Left ventricle myocardium superior (tissue), 1 donor: ENCODE measurements around the gene MIA3. TPM values are rescaled to one million over a fixed set of nuclear protein-coding genes. Genes with fewer than 3 reads are reported as not detected.
"Not testable (repeated sequence)": the region's sequence is repeated elsewhere in the genome, so short reads cannot be mapped to it uniquely, and the experiment has no call there.

Experiments used
- ATAC-seq: fragments of 200-7000 bp; cut with Tn5 transposase; one replicate; pipeline ENCODE4 v1.9.1; 2020; ENCODE audit warnings: mild to moderate bottlenecking, moderate library complexity
- DNase-seq: peaks from one replicate; pipeline ENCODE4 v3.0.0-alpha.2; 2020
- intact Hi-C: fragments of 100-400 bp; cut with micrococcal nuclease; formaldehyde crosslinking; loops from one replicate; pipeline ENCODE4 v1.11.0; 2022
- long read RNA-seq: library from polyadenylated mRNA; unstranded; transcript quantifications from one replicate; pipeline ENCODE4 v2.0.0, GENCODE V29; 2021
- total RNA-seq: library from RNA; stranded (reverse); fragmentation: NEBNext Ultra II Directional; extraction: Animal tissue kit (Norgen Biotek cat#: 25700); gene quantifications from one replicate; pipeline ENCODE4 v1.2.1, GENCODE V29; 2021
- donor health status: DM: no; HTN: yes; CAD: no; lungs with severe emphysema.

Gene MIA3
- 65.5 TPM for total RNA-seq
- long read RNA-seq, full-length matches to known transcripts = 7 of 29 reads
- long read RNA-seq, partial matches to known transcripts = 12 of 29 reads
- long read RNA-seq, other reads (novel, unspliced or antisense) = 10 of 29 reads

GRCh38 chr1:222618001-222618879 is at the start of gene MIA3:
MIA3 (plus strand) TSS chr1:222618097; CDS start chr1:222618111, 14 bp downstream.
- intact Hi-C loops = no loop called here
- DNase-seq (peak; percentile 91), ATAC-seq (peak; percentile 82)

DNA sequence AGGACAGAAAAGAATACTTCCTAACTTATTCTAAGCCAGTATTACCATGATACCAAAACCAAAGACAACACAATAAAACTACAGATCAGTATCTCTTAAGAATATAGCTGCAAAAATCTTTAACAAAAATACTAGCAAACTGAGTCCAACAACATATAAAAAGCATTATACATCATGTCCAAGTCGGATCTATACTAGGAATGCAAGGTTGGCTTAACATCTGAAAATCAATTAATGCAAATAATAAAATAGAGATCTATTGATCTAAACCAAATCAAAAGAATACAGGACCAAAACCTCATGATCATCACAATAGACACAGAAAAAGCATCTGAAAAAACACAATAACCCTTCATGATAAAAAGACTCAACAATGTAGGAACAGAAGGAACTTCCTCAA is 47.1 kb upstream of the MIA3 start:
- DNase-seq = no peak
- no peak for ATAC-seq
- intact Hi-C loops = no loop called here

GRCh38 chr1:222579316-222579715 is 38.6 kb upstream of the MIA3 start:
- intact Hi-C loops = no loop called here
- DNase-seq (no peak), ATAC-seq (no peak)

GRCh38 chr1:222582099-222582774 is 35.7 kb upstream of the MIA3 start:
- intact Hi-C loops = no loop called here
- no peak for DNase-seq
- no peak for ATAC-seq

DNA sequence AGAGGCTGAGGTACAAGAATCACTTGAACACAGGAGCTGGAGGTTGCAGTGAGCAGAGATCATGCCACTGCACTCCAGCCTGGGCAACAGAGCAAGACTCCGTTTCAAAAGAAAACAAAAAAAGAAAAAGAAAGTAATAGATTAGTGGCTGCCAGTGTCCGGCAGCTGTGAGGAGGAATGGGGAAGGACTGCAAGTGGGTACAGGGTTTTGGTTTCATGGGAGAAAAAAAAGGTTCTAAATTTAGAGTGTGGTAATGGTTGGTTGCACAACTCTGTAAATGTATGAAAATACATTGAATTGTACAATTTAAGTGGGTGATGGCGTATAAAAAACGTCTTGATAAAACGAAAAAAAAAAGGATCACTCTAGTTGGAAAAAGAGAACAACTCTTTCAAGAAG is 34.8 kb upstream of the MIA3 start:
- ATAC-seq (no peak), DNase-seq (no peak)
- intact Hi-C loops = no loop called here

GRCh38 chr1:222586842-222587241 is 31.1 kb upstream of the MIA3 start:
- DNase-seq (no peak), ATAC-seq (no peak)
- intact Hi-C loops = no loop called here

- ATAC-seq (no peak), DNase-seq (no peak)
- intact Hi-C loops = no loop called here
Measured at GRCh38 chr1:222588135-222588534, 29.8 kb upstream of the MIA3 start.

DNA sequence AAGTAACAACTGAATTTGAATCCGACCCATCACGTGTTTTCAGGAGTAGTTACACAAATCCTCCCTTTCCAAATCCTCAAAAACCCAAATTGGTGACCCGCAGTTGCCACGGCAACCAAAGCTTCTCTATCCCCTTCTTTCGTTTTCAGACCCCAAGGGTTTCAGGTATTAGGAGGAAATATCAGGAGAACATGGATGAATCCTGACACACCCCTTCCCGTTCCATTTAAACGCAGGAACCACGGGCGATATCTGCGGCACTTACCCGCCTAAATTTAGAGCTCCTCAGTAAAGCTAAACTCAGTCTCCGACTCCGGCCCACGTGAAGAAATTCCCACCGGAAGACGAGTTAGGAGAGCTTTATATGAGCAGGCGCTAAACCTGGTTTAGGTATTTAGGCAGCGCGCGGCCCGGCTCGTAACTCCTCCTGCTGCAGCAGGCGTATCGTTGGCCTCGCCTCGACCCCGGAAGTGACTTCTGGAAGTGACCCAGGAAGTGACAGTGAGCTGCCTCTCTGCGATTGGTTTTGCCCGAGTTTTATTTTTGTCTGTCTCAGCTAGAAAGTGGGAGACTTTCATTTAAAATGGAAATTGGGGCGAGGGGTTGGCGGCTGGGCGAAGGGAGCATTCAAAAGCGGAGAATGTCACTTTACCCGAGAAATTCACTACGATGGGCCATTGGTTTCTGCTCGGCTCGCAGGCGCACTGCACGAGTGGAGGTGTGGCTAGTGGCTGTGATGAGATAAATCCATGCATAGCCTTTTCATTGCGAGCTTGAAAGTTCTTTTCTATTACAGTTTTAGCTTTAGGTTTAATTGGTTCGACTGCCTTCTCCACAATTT is 28.2 kb upstream of the MIA3 start, which contains the start of gene TAF1A:
TSS of gene TAF1A (minus strand) at position 472 of the 841 bp plus-strand sequence.
- DNase-seq (peak; percentile 88), ATAC-seq (peak; percentile 99)
- intact Hi-C loops = no loop called here

GRCh38 chr1:222592171-222592570 is 25.7 kb upstream of the MIA3 start:
- intact Hi-C loops = loop anchor here (2.0 kb wide), 1 partner anchor 39 kb away; no protein-coding TSS in a partner anchor
- ATAC-seq (no peak), DNase-seq (no peak)

GRCh38 chr1:222594789-222595188 is 23.1 kb upstream of the MIA3 start:
- ATAC-seq (no peak), DNase-seq (no peak)
- intact Hi-C loops = no loop called here

- intact Hi-C loops = no loop called here
- ATAC-seq = no peak
- no peak for DNase-seq
Measured at GRCh38 chr1:222596696-222597095, 21.2 kb upstream of the MIA3 start.

DNA sequence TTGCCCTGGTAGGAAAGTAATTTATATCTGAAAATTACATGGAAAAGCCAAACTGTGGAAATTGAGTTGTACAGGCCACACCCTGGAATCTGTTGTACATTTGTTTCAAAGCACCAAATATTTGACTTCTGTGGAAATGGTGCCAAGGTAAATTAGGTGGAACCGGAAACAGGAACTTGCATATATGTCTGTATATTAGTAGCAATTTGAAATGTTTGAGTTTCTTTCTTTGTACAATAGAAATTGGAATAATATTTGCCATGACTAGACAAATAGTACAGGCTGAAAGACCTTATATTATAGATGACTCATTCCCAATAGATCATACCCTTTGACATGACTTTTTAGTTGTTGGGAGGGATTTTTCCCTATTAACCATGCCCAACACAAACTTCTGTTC is 17.6 kb upstream of the MIA3 start:
- ATAC-seq (no peak), DNase-seq (no peak)
- intact Hi-C loops = no loop called here

- intact Hi-C loops = no loop called here
- no peak for ATAC-seq
- DNase-seq = no peak
Measured at GRCh38 chr1:222601257-222601656, 16.6 kb upstream of the MIA3 start.

DNA sequence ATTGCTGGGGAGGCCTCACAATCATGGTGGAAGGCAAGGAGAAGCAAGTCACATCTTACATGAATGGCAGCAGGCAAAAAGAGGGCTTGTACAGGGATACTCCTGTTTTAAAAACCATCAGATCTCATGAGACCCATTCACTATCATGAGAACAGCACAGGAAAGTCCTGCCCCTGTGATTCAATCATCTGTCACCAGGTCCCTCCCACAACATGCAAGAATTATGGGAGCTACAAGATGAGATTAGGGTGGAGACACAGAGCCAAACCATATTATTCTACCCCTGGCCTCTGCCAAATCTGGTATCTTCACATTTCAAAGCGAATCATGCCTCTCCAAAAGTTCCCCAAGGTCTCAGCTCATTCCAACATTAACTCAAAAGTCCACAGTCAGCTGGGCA is 11.1 kb upstream of the MIA3 start:
- intact Hi-C loops = no loop called here
- DNase-seq = no peak
- no peak for ATAC-seq

DNA sequence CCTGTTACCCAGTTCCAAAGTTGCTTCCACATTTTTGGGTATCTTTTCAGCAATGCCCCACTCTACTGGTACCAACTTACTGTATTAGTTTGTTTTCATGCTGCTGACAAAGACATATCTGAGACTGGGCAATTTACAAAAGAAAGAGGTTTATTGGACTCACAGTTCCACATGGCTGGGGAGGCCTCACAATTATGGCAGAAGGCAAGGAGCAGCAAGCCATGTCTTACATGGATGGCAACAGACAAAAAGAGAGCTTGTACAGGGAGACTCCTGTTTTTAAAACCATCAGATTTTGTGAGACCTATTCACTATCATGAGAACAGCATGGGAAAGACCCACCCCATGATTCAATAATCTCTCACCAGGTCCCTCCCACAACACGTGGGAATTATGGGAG is 8.8 kb upstream of the MIA3 start:
- ATAC-seq, intact Hi-C loops, DNase-seq: not testable (repeated sequence)

- no peak for DNase-seq
- intact Hi-C loops = no loop called here
- no peak for ATAC-seq
Measured at GRCh38 chr1:222610728-222611127, 7.2 kb upstream of the MIA3 start.

- intact Hi-C loops = no loop called here
- no peak for ATAC-seq
Measured at GRCh38 chr1:222613627-222614026, 4.3 kb upstream of the MIA3 start.

DNA sequence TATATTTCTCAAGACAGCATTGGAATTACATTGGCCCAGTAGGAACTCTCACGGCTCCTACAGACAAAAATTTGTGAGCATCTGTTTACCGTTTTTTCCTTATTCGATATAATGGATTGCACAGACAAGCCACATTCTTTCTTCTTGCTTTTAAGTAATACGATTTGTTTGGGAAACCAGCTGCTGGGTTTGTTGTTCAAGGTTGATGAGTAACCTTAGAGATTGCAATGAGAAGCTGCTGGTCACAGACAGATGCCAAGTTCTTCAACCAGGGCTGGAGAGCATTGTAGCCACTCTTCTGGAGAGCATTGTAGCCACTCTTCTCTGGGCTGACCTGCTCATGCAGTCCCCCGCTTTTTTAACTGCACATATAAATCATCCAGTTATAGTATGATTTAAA is 1.4 kb upstream of the MIA3 start:
- ATAC-seq (no peak), DNase-seq (no peak)
- intact Hi-C loops = no loop called here

More at GRCh38 chr1:222613627-222614026, 4.3 kb upstream of the MIA3 start:
- no peak for DNase-seq

- peak; percentile 95 for ATAC-seq
- intact Hi-C loops = no loop called here
- peak; percentile 96 for DNase-seq
Measured at GRCh38 chr1:222617367-222617951, 438 bp upstream of the MIA3 start.
